ENCODE measurements around the gene TYRP1. TPM values are rescaled to one million over a fixed set of nuclear protein-coding genes. Genes with fewer than 3 reads are reported as not detected.
A peak's percentile ranks its signal among the peaks of the same experiment; 100 is the strongest.

TYRP1 gene
- total RNA-seq, 1 experiment from 2014 or later = 0.74 TPM

- DNase-seq (ENCODE audit: low read depth) = no peak
Measured at GRCh38 chr9:12730927-12731326, 37.7 kb downstream of the TYRP1 start.

GRCh38 chr9:12732971-12733370, 39.8 kb downstream of the TYRP1 start:
- DNase-seq (ENCODE audit: low read depth) = no peak

- no peak for DNase-seq (ENCODE audit: low read depth)
Measured at GRCh38 chr9:12735665-12736064, 42.5 kb downstream of the TYRP1 start.

GRCh38 chr9:12737871-12738270, 44.7 kb downstream of the TYRP1 start:
- no peak for DNase-seq (ENCODE audit: low read depth)

- DNase-seq (ENCODE audit: low read depth) = no peak
Measured at GRCh38 chr9:12739014-12739652, 45.9 kb downstream of the TYRP1 start.

GRCh38 chr9:12740845-12741244, 47.7 kb downstream of the TYRP1 start:
- no peak for DNase-seq (ENCODE audit: low read depth)

GRCh38 chr9:12748016-12748415, 54.8 kb downstream of the TYRP1 start:
- peak; percentile 76 for DNase-seq (ENCODE audit: low read depth)

- DNase-seq (ENCODE audit: low read depth) = no peak
Measured at GRCh38 chr9:12748954-12749353, 55.8 kb downstream of the TYRP1 start.

- DNase-seq (ENCODE audit: low read depth) = no peak
Measured at GRCh38 chr9:12753931-12754330, 60.7 kb downstream of the TYRP1 start.

GRCh38 chr9:12759761-12760160, 66.6 kb downstream of the TYRP1 start:
- DNase-seq (ENCODE audit: low read depth) = no peak

Other genes with a start within 250 kb of the TYRP1 start
- 10.0 and 13.5 TPM in 2 replicates for gene LURAP1L, start 81.6 kb downstream of the TYRP1 start, total RNA-seq (2014; rRNA removed; shearing (Covaris generic))